Astrocyte (in vitro differentiated cells and primary cell): ENCODE measurements around the gene RNFT2.

ENCODE experiments used
- EZH2 ChIP-seq: IDR thresholded peaks from 2 replicates; pipeline ENCODE4 v1.6.1; 2012; ENCODE audit warnings: mild to moderate bottlenecking, low read length, inconsistent platforms; ENCODE audit not compliant: insufficient read depth
- TF ChIP-seq, protein P1 (sequence below): IDR thresholded peaks from 2 replicates; pipeline ENCODE4 v1.5.1; 2011; ENCODE audit warnings: low read depth, mild to moderate bottlenecking, inconsistent platforms, low read length, moderate library complexity; ENCODE audit not compliant: insufficient read depth

DNA sequence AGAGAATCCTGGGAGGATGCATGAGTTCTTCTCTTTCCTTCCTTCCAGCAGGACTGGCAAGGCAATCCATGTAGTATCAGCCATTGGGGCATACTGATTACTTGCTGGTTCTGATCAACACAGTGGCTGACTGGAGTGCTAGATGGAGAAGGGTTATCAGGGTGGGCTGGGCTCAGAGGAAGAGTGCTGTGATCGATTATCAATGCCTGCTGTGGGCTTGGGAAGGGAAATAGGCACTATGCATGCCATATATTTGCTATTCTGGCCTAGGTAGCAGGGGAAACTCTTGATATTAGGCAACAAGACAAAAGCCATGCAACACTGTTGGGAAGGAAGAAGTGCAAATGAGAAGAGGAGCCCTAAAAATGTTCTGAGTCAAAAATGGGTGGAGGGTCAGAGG is 97.4 kb downstream of the RNFT2 start:
- TF ChIP-seq, protein P1, sequence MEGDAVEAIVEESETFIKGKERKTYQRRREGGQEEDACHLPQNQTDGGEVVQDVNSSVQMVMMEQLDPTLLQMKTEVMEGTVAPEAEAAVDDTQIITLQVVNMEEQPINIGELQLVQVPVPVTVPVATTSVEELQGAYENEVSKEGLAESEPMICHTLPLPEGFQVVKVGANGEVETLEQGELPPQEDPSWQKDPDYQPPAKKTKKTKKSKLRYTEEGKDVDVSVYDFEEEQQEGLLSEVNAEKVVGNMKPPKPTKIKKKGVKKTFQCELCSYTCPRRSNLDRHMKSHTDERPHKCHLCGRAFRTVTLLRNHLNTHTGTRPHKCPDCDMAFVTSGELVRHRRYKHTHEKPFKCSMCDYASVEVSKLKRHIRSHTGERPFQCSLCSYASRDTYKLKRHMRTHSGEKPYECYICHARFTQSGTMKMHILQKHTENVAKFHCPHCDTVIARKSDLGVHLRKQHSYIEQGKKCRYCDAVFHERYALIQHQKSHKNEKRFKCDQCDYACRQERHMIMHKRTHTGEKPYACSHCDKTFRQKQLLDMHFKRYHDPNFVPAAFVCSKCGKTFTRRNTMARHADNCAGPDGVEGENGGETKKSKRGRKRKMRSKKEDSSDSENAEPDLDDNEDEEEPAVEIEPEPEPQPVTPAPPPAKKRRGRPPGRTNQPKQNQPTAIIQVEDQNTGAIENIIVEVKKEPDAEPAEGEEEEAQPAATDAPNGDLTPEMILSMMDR = no peak
- no peak for TF ChIP-seq EZH2
